ENCODE measurements around the gene CLEC3B.

The CLEC3B gene

GRCh38 chr3:45009868-45010267 lies 16.2 kb upstream of the CLEC3B start:
- no peak for DNase-seq (ENCODE audit: low read depth in 1 of 2, low spot score in 1 of 2)
- no peak overlapping the region for H3K4me3 ChIP-seq (replicated peaks; ENCODE audit: insufficient read depth, low read length)
- no peak overlapping the region for H3K27ac ChIP-seq (replicated peaks)
- TF ChIP-seq SPI1 (IDR thresholded peaks at IDR 0.05; ENCODE audit: borderline replicate concordance, low read depth) (no peak), CTCF (IDR thresholded peaks at IDR 0.05; ENCODE audit: insufficient read depth, low read length) (no peak), REST (IDR thresholded peaks at IDR 0.05; ENCODE audit: insufficient replicate concordance, low read depth) (no peak), GABPA (IDR thresholded peaks at IDR 0.05; ENCODE audit: low read depth) (no peak)
- no peaks in the 10 kb centered on the region for H3K27me3 ChIP-seq (ENCODE audit: insufficient read depth, poor library complexity, severe bottlenecking)

- H3K27me3 ChIP-seq (ENCODE audit: insufficient read depth, poor library complexity, severe bottlenecking), result no peaks in the 10 kb centered on the region
- DNase-seq (ENCODE audit: low read depth in 1 of 2, low spot score in 1 of 2), result no peak
- H3K4me3 ChIP-seq (replicated peaks; ENCODE audit: insufficient read depth, low read length), result no peak overlapping the region
- H3K27ac ChIP-seq (replicated peaks), result no peak overlapping the region
- TF ChIP-seq POLR2AphosphoS5 (IDR thresholded peaks at IDR 0.05; ENCODE audit: low read depth) (no peak), REST (IDR thresholded peaks at IDR 0.05; ENCODE audit: insufficient replicate concordance, low read depth) (no peak), SPI1 (IDR thresholded peaks at IDR 0.05; ENCODE audit: borderline replicate concordance, low read depth) (no peak), CTCF (IDR thresholded peaks at IDR 0.05; ENCODE audit: insufficient read depth, low read length) (no peak), GABPA (IDR thresholded peaks at IDR 0.05; ENCODE audit: low read depth) (no peak)
These were observed 15.2 kb upstream of the CLEC3B start for GRCh38 chr3:45010811-45011333.

- no peak for DNase-seq (ENCODE audit: low read depth in 1 of 2, low spot score in 1 of 2)
- no peak for TF ChIP-seq CTCF (IDR thresholded peaks at IDR 0.05; ENCODE audit: insufficient read depth, low read length)
- H3K27ac ChIP-seq (replicated peaks), result no peak overlapping the region
These were observed 14.2 kb upstream of the CLEC3B start for GRCh38 chr3:45011756-45012508.

GRCh38 chr3:45012577-45012976 lies 13.5 kb upstream of the CLEC3B start:
- no peaks in the 10 kb centered on the region for H3K27me3 ChIP-seq (ENCODE audit: insufficient read depth, poor library complexity, severe bottlenecking)
- no peak for DNase-seq (ENCODE audit: low read depth in 1 of 2, low spot score in 1 of 2)
- no peak for TF ChIP-seq REST (IDR thresholded peaks at IDR 0.05; ENCODE audit: insufficient replicate concordance, low read depth)
- no peak for TF ChIP-seq CTCF (IDR thresholded peaks at IDR 0.05; ENCODE audit: insufficient read depth, low read length)
- TF ChIP-seq SPI1 (IDR thresholded peaks at IDR 0.05; ENCODE audit: borderline replicate concordance, low read depth), result no peak
- no peak overlapping the region for H3K4me3 ChIP-seq (replicated peaks; ENCODE audit: insufficient read depth, low read length)
- no peak overlapping the region for H3K27ac ChIP-seq (replicated peaks)

More at GRCh38 chr3:45011756-45012508, 14.2 kb upstream of the CLEC3B start:
- Histone ChIP-seq H3K4me3 (replicated peaks; ENCODE audit: insufficient read depth, low read length) (no peak overlapping the region), H3K27me3 (ENCODE audit: insufficient read depth, poor library complexity, severe bottlenecking) (no peaks in the 10 kb centered on the region)
